SK-N-MC (cell line): ENCODE results near the gene DOCK1.

Experiments
- EZH2 ChIP-seq: fragments of 200-600 bp; sonication (generic); IDR thresholded peaks from one replicate; pipeline ENCODE4 v1.6.1; 2017; ENCODE audit warnings: antibody characterized with exemption
- POLR2AphosphoS5 ChIP-seq: IDR thresholded peaks from 2 replicates; pipeline ENCODE4 v1.6.1; 2012; ENCODE audit warnings: mild to moderate bottlenecking, low read depth, low read length, borderline replicate concordance

DNA sequence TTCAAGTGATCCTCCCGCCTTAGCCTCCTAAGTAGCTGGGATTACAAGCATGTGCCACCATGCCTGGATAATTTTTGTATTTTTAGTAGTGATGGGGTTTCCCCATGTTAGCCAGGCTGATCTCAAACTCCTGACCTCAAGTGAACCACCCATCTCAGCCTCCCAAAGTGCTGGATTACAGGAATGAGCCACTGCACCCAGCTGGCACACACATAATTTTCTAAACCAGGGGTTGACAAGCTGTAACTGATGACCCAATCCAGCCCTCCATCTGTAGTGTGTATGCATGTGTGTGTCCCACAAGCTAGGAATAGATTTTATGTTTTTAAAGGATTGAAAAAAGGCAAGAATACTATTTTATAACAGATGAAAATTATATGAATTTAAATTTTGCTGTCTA, 417.1 kb downstream of the DOCK1 start:
- TF ChIP-seq EZH2, result no peak
- TF ChIP-seq POLR2AphosphoS5, result no peak
